Uterus (tissue), 2 donors: ENCODE results near the gene ZBP1.
"Not testable (repeated sequence)": the region's sequence is repeated elsewhere in the genome, so short reads cannot be mapped to it uniquely, and the experiment has no call there.

Experiments used
- CTCF ChIP-seq, 4 experiments: fragments of 200-600 bp in 2 of 4; fragments of 450-650 bp in 2 of 4; sonication (generic) in 2 of 4; IDR thresholded peaks; one replicate each; pipeline ENCODE4 v1.5.1; 2016 to 2019; ENCODE audit warnings: antibody characterized with exemption in 4 of 4, mild to moderate bottlenecking in 2 of 4, moderate library complexity in 1 of 4
- POLR2A ChIP-seq, 2 donors: fragments of 450-650 bp; IDR thresholded peaks; one replicate each; pipeline ENCODE4 v1.6.1; 2016; ENCODE audit warnings: antibody characterized with exemption in 2 of 2, mild to moderate bottlenecking in 1 of 2, moderate library complexity in 1 of 2

- TF ChIP-seq CTCF, POLR2A (IDR thresholded peaks at IDR 0.05): not testable (repeated sequence)
Observed at GRCh38 chr20:57628962-57629308, 8.7 kb upstream of the ZBP1 start.
